Esophagus muscularis mucosa (tissue), 3 donors: ENCODE measurements around the gene KPNA6.
A peak's percentile ranks its signal among the peaks of the same experiment; 100 is the strongest.

Experiments
- CTCF ChIP-seq, 3 experiments: fragments of 200-600 bp in 2 of 3; fragments of 450-650 bp in 1 of 3; sonication (generic) in 2 of 3; IDR thresholded peaks; one replicate each; pipeline ENCODE4 v1.5.1; 2017 to 2019; ENCODE audit warnings: antibody characterized with exemption in 3 of 3, mild to moderate bottlenecking in 2 of 3, moderate library complexity in 1 of 3
- POLR2AphosphoS5 ChIP-seq, 2 donors: sonication (generic); formaldehyde crosslinking; IDR thresholded peaks; one replicate each; pipeline ENCODE4 v1.6.1; 2017; ENCODE audit warnings: antibody characterized with exemption in 2 of 2

DNA sequence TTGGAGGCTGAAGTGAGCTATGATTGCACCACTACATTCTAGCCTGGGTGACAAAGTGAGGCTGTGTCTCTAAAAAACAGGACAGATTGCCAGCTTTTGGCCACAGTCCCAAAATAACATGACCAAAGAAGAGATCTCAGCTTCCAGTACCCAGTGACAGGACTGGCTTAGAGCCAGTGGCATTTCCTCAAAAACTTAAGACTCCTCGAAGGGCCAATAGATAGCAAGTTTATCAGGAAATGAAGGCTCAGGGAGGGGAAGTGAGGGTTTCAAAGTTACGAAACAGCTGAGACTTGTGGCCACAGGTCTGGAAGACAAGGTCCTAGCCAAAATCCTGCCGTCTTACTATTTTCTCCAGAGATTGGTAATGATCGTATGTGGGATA lies 41.4 kb upstream of the KPNA6 start:
- TF ChIP-seq POLR2AphosphoS5 (IDR thresholded peaks at IDR 0.05) (peak; percentile 46 to 58), CTCF (IDR thresholded peaks at IDR 0.05) (no peak)
